KMS-11 (cell line): ENCODE measurements around the gene CNDP2.

Source experiments
- H2AFZ ChIP-seq: fragments of 200-600 bp; sonication (generic); 2 replicates; pipeline ENCODE4 v1.6.1; 2016; ENCODE audit warnings: antibody characterized with exemption, mixed run types, low read depth
- H3K27ac ChIP-seq: fragments of 200-600 bp; sonication (generic); 2 replicates; pipeline ENCODE4 v1.6.1; 2016; ENCODE audit warnings: mild to moderate bottlenecking, mixed run types
- H3K27me3 ChIP-seq: fragments of 200-600 bp; sonication (generic); 2 replicates; pipeline ENCODE4 v1.6.1; 2017; ENCODE audit warnings: mild to moderate bottlenecking, low read depth, mixed run types, moderate library complexity; ENCODE audit not compliant: insufficient read depth
- H3K36me3 ChIP-seq: fragments of 200-600 bp; sonication (generic); 2 replicates; pipeline ENCODE4 v1.6.1; 2017; ENCODE audit warnings: mild to moderate bottlenecking, mixed run types; ENCODE audit not compliant: insufficient read depth
- H3K4me1 ChIP-seq: fragments of 200-600 bp; sonication (generic); 2 replicates; pipeline ENCODE4 v1.6.1; 2016; ENCODE audit warnings: mild to moderate bottlenecking, low read depth, mixed run types; ENCODE audit not compliant: poor library complexity, severe bottlenecking
- H3K4me2 ChIP-seq: fragments of 200-600 bp; sonication (generic); 2 replicates; pipeline ENCODE4 v1.7.0; 2016; ENCODE audit warnings: mild to moderate bottlenecking, mixed run types
- H3K4me3 ChIP-seq: fragments of 200-600 bp; sonication (generic); IDR thresholded peaks from 2 replicates; pipeline ENCODE4 v1.6.1; 2017; ENCODE audit warnings: low read depth, low read length, mixed read lengths; ENCODE audit not compliant: insufficient read depth
- H3K79me2 ChIP-seq: fragments of 200-600 bp; sonication (generic); 2 replicates; pipeline ENCODE4 v1.6.1; 2016; ENCODE audit warnings: low read depth, mixed run types; ENCODE audit not compliant: insufficient read depth
- H3K9ac ChIP-seq: fragments of 200-600 bp; sonication (generic); 2 replicates; pipeline ENCODE4 v1.6.1; 2016; ENCODE audit warnings: mild to moderate bottlenecking, mixed run types
- H4K20me1 ChIP-seq: fragments of 200-600 bp; sonication (generic); 2 replicates; pipeline ENCODE4 v1.6.1; 2016; ENCODE audit warnings: mild to moderate bottlenecking, mixed run types; ENCODE audit not compliant: insufficient read depth
- CTCF ChIP-seq: fragments of 200-600 bp; sonication (generic); conservative IDR thresholded peaks from 2 replicates; pipeline ENCODE4 v1.6.1; 2017; ENCODE audit warnings: low read depth, mild to moderate bottlenecking, antibody characterized with exemption, low read length, moderate library complexity, mixed read lengths

The CNDP2 gene

GRCh38 chr18:74533666-74534065 is 37.5 kb downstream of the CNDP2 start:
- TF ChIP-seq CTCF, result no peak
- no peaks in the 10 kb centered on the region for H3K36me3 ChIP-seq
- H3K9ac ChIP-seq, result no peak overlapping the region
- peak overlapping the region; percentile 59; the same call in 1 of the 2 replicates for H3K4me2 ChIP-seq
- no peaks in the 10 kb centered on the region for H3K79me2 ChIP-seq
- H3K4me1 ChIP-seq, result peaks cover 99% of the 10 kb centered on the region
- H4K20me1 ChIP-seq, result no peaks in the 10 kb centered on the region
- H2AFZ ChIP-seq, result no peak overlapping the region
- peak overlapping the region; percentile 83; the same call in 1 of the 2 replicates for H3K27ac ChIP-seq
- H3K27me3 ChIP-seq, result no peaks in the 10 kb centered on the region
- H3K4me3 ChIP-seq, result no peak overlapping the region

GRCh38 chr18:74534150-74534969 is 38.2 kb downstream of the CNDP2 start, which contains the start of gene CNDP1:
CNDP1 (plus strand) TSS chr18:74534500; CDS start chr18:74534668, 168 bp downstream.
- Histone ChIP-seq H3K4me1 (peaks cover 99% of the 10 kb centered on the region), H4K20me1 (no peaks in the 10 kb centered on the region), H3K27ac (peak within 1 kb of the TSS; percentile 83), H3K79me2 (no peaks in the 10 kb centered on the region), H3K27me3 (no peaks in the 10 kb centered on the region), H3K4me3 (no peak within 1 kb of the TSS), H3K4me2 (peak within 1 kb of the TSS; percentile 59), H2AFZ (peak within 1 kb of the TSS; percentile 25; the same call in 1 of the 2 replicates), H3K9ac (peak within 1 kb of the TSS; percentile 44), H3K36me3 (no peaks in the 10 kb centered on the region)
- no peak for TF ChIP-seq CTCF

- no peaks in the 10 kb centered on the region for H4K20me1 ChIP-seq
- peak overlapping the region; percentile 44 for H3K9ac ChIP-seq
- no peaks in the 10 kb centered on the region for H3K27me3 ChIP-seq
- H2AFZ ChIP-seq, result peak overlapping the region; percentile 25; the same call in 1 of the 2 replicates
- no peaks in the 10 kb centered on the region for H3K36me3 ChIP-seq
- H3K27ac ChIP-seq, result peak overlapping the region; percentile 83
- peaks cover 99% of the 10 kb centered on the region for H3K4me1 ChIP-seq
- H3K4me2 ChIP-seq, result peak overlapping the region; percentile 59
- no peak for TF ChIP-seq CTCF
- no peaks in the 10 kb centered on the region for H3K79me2 ChIP-seq
- H3K4me3 ChIP-seq, result no peak overlapping the region
Observed at GRCh38 chr18:74534981-74535649, 39.0 kb downstream of the CNDP2 start.

- no peaks in the 10 kb centered on the region for H3K27me3 ChIP-seq
- no peak for TF ChIP-seq CTCF
- peaks cover 99% of the 10 kb centered on the region for H3K4me1 ChIP-seq
- no peaks in the 10 kb centered on the region for H4K20me1 ChIP-seq
- no peak overlapping the region for H3K9ac ChIP-seq
- no peak overlapping the region for H2AFZ ChIP-seq
- H3K36me3 ChIP-seq, result no peaks in the 10 kb centered on the region
- H3K4me3 ChIP-seq, result no peak overlapping the region
- H3K79me2 ChIP-seq, result no peaks in the 10 kb centered on the region
- peak overlapping the region; percentile 96; the same call in 1 of the 2 replicates for H3K27ac ChIP-seq
- peak overlapping the region; percentile 69; the same call in 1 of the 2 replicates for H3K4me2 ChIP-seq
Observed at GRCh38 chr18:74539289-74539688, 43.1 kb downstream of the CNDP2 start.
